ENCODE data around the gene HCN3.
"Not testable (repeated sequence)": the region's sequence is repeated elsewhere in the genome, so short reads cannot be mapped to it uniquely, and the experiment has no call there.

Gene HCN3

GRCh38 chr1:155277070-155277901, at the start of gene HCN3:
Gene HCN3, plus strand, starts transcription at chr1:155277463. Its CDS starts 128 bp downstream, at chr1:155277591.
- DNase-seq = peak; percentile 95

- no peak for DNase-seq
Observed at GRCh38 chr1:155228096-155228427, 49.2 kb upstream of the HCN3 start.

GRCh38 chr1:155231302-155231701, 46.0 kb upstream of the HCN3 start:
- not testable (repeated sequence) for DNase-seq

- not testable (repeated sequence) for DNase-seq
Observed at GRCh38 chr1:155232001-155232978, 45.0 kb upstream of the HCN3 start.

GRCh38 chr1:155233502-155233901, 43.8 kb upstream of the HCN3 start:
- not testable (repeated sequence) for DNase-seq

- DNase-seq = not testable (repeated sequence)
Observed at GRCh38 chr1:155235375-155235774, 41.9 kb upstream of the HCN3 start.

GRCh38 chr1:155236451-155236850, 40.8 kb upstream of the HCN3 start:
- DNase-seq = no peak

- DNase-seq = peak; percentile 42
Observed at GRCh38 chr1:155241069-155241679, 36.1 kb upstream of the HCN3 start.

- DNase-seq = no peak
Observed at GRCh38 chr1:155241841-155242264, 35.4 kb upstream of the HCN3 start.

GRCh38 chr1:155242805-155243358, 34.4 kb upstream of the HCN3 start:
- DNase-seq = no peak

GRCh38 chr1:155244368-155245162, 32.7 kb upstream of the HCN3 start:
- DNase-seq = peak; percentile 84

- DNase-seq = no peak
Observed at GRCh38 chr1:155245163-155245524, 32.1 kb upstream of the HCN3 start.

GRCh38 chr1:155246796-155247195, 30.5 kb upstream of the HCN3 start:
- not testable (repeated sequence) for DNase-seq

GRCh38 chr1:155247667-155248553, 29.4 kb upstream of the HCN3 start:
- DNase-seq = no peak

- no peak for DNase-seq
Observed at GRCh38 chr1:155250246-155250632, 27.0 kb upstream of the HCN3 start.

- DNase-seq = peak; percentile 98
Observed at GRCh38 chr1:155250633-155251449, 26.4 kb upstream of the HCN3 start.

- no peak for DNase-seq
Observed at GRCh38 chr1:155251566-155251965, 25.7 kb upstream of the HCN3 start.

- no peak for DNase-seq
Observed at GRCh38 chr1:155253208-155253607, 24.1 kb upstream of the HCN3 start.

- DNase-seq = no peak
Observed at GRCh38 chr1:155253797-155254196, 23.5 kb upstream of the HCN3 start.

GRCh38 chr1:155254228-155254713, 23.0 kb upstream of the HCN3 start:
- no peak for DNase-seq
